ENCODE measurements around the gene RRP7A. TPM values are rescaled to one million over a fixed set of nuclear protein-coding genes. Genes with fewer than 3 reads are reported as not detected.
A peak's percentile ranks its signal among the peaks of the same experiment; 100 is the strongest.
"Not testable (repeated sequence)": the region's sequence is repeated elsewhere in the genome, so short reads cannot be mapped to it uniquely, and the experiment has no call there.

RRP7A gene
- total RNA-seq, 1 experiment from 2014 or later = 72.2 TPM

DNA sequence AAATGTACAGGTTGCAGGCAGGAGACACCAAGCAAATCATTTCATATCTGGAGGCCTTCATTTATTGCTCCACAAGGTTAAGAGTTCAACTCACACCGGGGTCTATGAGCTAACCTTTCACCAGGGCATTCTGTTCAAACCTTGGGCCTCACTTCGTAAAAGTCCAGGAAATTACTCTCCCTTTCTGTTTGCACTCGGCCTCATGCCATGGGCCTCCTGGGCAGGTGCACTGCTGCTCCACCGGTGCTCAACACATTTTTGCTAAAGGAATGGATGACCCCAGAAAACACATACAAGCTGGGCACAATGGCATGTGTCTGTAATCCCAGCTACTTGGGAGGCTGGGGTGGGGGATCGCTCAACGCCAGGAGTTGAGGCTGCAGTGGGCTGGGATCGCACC lies 16.6 kb upstream of the RRP7A start:
- no TSS peak for BruUV-seq (replicated peaks)
- CTCF ChIA-PET = interaction anchor here (0.6 kb wide), 1 partner anchor 27 kb away, joined by 3 read pairs; no protein-coding TSS in a partner anchor
- Histone ChIP-seq H3K27me3 (replicated peaks; ENCODE audit: control insufficient read depth, insufficient read depth, low read length) (no peaks in the 10 kb centered on the region), H3K9me3 (no peaks in the 10 kb centered on the region), H3K36me3 (ENCODE audit: control insufficient read depth, insufficient read depth, low read length) (no peaks in the 10 kb centered on the region), H3K4me3 (ENCODE audit: low read depth, low read length) (no peak overlapping the region), H3K4me1 (peaks cover 11% of the 10 kb centered on the region; the same call in 1 of the 2 replicates)
- POLR2A ChIA-PET = no interaction called here
- Mint-ChIP-seq H3K27me3 (ENCODE audit: insufficient read depth, unreplicated experiment) (no peaks in the 10 kb centered on the region), H3K27ac (ENCODE audit: unreplicated experiment) (no peak overlapping the region), H3K4me1 (ENCODE audit: low read depth, unreplicated experiment) (peaks cover 10% of the 10 kb centered on the region), H3K36me3 (ENCODE audit: insufficient read depth, unreplicated experiment) (no peaks in the 10 kb centered on the region), H3K9me3 (ENCODE audit: unreplicated experiment) (no peaks in the 10 kb centered on the region), H3K4me3 (ENCODE audit: unreplicated experiment) (no peak overlapping the region)
- no peak for DNase-seq
- intact Hi-C loops (cut with micrococcal nuclease; ENCODE audit: unreplicated experiment) = no loop called here
- TF ChIP-seq, protein P1, sequence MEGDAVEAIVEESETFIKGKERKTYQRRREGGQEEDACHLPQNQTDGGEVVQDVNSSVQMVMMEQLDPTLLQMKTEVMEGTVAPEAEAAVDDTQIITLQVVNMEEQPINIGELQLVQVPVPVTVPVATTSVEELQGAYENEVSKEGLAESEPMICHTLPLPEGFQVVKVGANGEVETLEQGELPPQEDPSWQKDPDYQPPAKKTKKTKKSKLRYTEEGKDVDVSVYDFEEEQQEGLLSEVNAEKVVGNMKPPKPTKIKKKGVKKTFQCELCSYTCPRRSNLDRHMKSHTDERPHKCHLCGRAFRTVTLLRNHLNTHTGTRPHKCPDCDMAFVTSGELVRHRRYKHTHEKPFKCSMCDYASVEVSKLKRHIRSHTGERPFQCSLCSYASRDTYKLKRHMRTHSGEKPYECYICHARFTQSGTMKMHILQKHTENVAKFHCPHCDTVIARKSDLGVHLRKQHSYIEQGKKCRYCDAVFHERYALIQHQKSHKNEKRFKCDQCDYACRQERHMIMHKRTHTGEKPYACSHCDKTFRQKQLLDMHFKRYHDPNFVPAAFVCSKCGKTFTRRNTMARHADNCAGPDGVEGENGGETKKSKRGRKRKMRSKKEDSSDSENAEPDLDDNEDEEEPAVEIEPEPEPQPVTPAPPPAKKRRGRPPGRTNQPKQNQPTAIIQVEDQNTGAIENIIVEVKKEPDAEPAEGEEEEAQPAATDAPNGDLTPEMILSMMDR (IDR thresholded peaks at IDR 0.05; ENCODE audit: insufficient read depth in 1 of 2, low read depth in 1 of 2, low read length in 1 of 2, severe bottlenecking in 1 of 2, unreplicated experiment in 1 of 2) = no peak

DNA sequence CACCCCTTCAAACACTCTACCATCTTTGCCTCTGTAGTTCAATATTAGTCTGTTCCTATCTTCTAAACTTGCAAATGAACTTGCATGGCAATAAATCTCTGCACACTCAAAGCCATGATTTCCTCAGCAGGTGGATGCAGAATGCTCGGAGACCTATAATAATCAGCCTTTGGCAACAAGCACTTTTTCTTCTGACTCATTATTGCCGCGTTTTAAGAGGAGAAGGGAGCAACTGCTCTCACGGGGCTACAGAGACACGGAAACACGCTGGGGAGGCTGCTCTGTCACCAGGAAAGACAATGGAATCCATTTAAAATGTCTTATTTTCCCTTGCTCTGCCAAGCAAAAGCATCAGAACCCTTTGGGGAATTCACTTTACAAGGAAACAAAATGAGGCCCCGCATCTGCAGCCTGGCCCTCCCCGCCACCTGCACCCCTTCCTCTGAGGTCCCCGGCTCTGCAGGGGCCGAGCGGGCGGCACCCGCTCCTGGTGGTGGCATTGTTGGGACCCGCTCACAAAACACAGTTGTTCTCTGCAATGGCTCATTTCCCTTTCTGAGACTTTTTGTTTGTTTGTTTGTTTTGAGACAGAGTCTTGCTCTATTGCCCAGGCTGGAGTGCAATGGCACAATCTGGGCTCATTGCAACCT lies 15.6 kb upstream of the RRP7A start:
- POLR2A ChIA-PET; H3K36me3 ChIP-seq (ENCODE audit: control insufficient read depth, insufficient read depth, low read length); BruUV-seq (replicated peaks); CTCF ChIA-PET; H3K27me3 ChIP-seq (replicated peaks; ENCODE audit: control insufficient read depth, insufficient read depth, low read length); H3K27me3 Mint-ChIP-seq (ENCODE audit: insufficient read depth, unreplicated experiment); H3K9me3 ChIP-seq; H3K4me3 ChIP-seq (ENCODE audit: low read depth, low read length); DNase-seq; H3K27ac Mint-ChIP-seq (ENCODE audit: unreplicated experiment); H3K36me3 Mint-ChIP-seq (ENCODE audit: insufficient read depth, unreplicated experiment); H3K4me3 Mint-ChIP-seq (ENCODE audit: unreplicated experiment); H3K4me1 Mint-ChIP-seq (ENCODE audit: low read depth, unreplicated experiment); H3K9me3 Mint-ChIP-seq (ENCODE audit: unreplicated experiment); intact Hi-C loops (cut with micrococcal nuclease; ENCODE audit: unreplicated experiment): not testable (repeated sequence)
- peaks cover 11% of the 10 kb centered on the region; the same call in 1 of the 2 replicates for H3K4me1 ChIP-seq

DNA sequence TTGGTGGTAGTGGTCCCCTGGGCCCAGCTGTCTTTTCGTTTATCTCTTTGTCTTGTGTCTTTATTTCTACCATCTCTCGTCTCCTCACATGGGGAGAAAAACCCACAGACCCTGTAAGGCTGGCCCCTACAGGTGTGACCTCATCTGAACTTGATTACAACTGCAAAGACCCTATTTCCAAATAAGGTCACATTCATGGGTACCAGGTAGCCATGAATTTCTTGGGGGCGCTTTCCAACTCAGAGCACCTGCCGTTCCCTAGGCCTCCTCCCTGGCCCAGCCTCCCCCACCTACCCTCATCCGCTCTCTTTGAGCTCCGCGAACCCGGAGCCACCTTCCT lies 14.0 kb upstream of the RRP7A start:
- CTCF ChIA-PET = no interaction called here
- H3K4me1 Mint-ChIP-seq (ENCODE audit: low read depth, unreplicated experiment) = peaks cover 23% of the 10 kb centered on the region
- intact Hi-C loops (cut with micrococcal nuclease; ENCODE audit: unreplicated experiment) = loop anchor here (1.0 kb wide), 1 partner anchor 81 kb away; the partner anchor contains the start of gene POLDIP3
- peak overlapping the region; percentile 72 for H3K4me3 Mint-ChIP-seq (ENCODE audit: unreplicated experiment)
- POLR2A ChIA-PET = no interaction called here
- no peaks in the 10 kb centered on the region for H3K9me3 Mint-ChIP-seq (ENCODE audit: unreplicated experiment)
- H3K27me3 Mint-ChIP-seq (ENCODE audit: insufficient read depth, unreplicated experiment) = no peaks in the 10 kb centered on the region
- TSS peak; percentile 61 for BruUV-seq (replicated peaks)
- Histone ChIP-seq H3K27me3 (replicated peaks; ENCODE audit: control insufficient read depth, insufficient read depth, low read length) (no peaks in the 10 kb centered on the region), H3K4me3 (ENCODE audit: low read depth, low read length) (no peak overlapping the region), H3K4me1 (peaks cover 19% of the 10 kb centered on the region), H3K9me3 (no peaks in the 10 kb centered on the region), H3K36me3 (ENCODE audit: control insufficient read depth, insufficient read depth, low read length) (no peaks in the 10 kb centered on the region)
- no peak for DNase-seq
- H3K27ac Mint-ChIP-seq (ENCODE audit: unreplicated experiment) = no peak overlapping the region
- TF ChIP-seq, protein P1 (IDR thresholded peaks at IDR 0.05; ENCODE audit: insufficient read depth in 1 of 2, low read depth in 1 of 2, low read length in 1 of 2, severe bottlenecking in 1 of 2, unreplicated experiment in 1 of 2) = no peak
- no peaks in the 10 kb centered on the region for H3K36me3 Mint-ChIP-seq (ENCODE audit: insufficient read depth, unreplicated experiment)

DNA sequence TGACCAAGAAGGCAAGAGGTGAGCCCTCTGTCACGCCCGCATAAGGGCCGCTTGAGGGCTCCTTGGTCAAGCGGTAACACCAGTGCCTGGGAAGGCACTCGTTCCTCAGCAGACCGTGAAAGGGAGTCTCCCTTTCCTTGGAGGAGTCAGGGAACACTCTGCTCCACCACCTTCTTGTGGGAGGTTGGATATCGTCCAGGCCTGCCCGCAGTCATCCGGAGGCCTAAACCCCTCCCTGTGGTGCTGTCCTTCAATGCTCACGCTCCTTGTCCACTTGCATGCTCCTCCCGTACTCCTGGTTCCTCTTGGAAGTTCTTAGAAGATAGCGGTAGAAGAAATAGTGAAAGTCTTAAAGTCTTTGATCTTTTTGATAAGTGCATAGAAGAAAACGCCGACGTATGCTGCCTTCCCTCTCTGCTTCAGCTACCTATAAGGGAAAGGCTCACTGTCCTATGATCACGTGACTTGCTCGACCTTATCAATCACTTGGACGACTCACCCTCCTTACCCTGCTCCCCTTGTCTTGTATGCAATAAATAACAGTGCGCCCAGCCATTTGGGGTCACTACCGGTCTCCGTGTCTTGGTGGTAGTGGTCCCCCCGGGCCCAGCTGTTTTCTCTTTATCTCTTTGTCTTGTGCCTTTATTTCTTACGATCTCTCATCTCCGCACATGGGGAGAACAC lies 11.9 kb upstream of the RRP7A start:
- H3K4me3 ChIP-seq (ENCODE audit: low read depth, low read length) = not testable (repeated sequence)

DNA sequence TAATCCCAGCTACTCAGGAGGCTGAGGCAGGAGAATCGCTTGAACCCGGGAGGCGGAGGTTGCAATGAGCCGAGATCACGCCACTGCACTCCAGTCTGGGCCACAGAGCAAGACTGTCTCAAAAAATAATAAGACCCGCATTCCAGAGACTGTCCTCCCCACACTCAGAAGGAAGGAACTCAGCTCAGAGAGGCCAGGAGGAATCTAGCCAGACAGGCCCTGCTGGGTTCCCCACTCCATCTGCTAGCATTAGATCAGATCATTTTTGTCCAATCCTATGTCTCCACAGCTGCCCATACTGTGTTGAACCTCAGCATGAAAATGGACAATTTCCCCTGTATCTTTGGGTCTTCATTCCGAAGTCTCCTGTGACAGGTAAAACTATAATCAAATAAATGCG lies 9.8 kb upstream of the RRP7A start:
- peak; percentile 55 to 56 for DNase-seq
- H3K4me1 ChIP-seq = peaks cover 19% of the 10 kb centered on the region
- H3K36me3 ChIP-seq (ENCODE audit: control insufficient read depth, insufficient read depth, low read length); H3K36me3 Mint-ChIP-seq (ENCODE audit: insufficient read depth, unreplicated experiment); H3K9me3 Mint-ChIP-seq (ENCODE audit: unreplicated experiment); H3K4me3 Mint-ChIP-seq (ENCODE audit: unreplicated experiment); H3K27me3 Mint-ChIP-seq (ENCODE audit: insufficient read depth, unreplicated experiment); BruUV-seq (replicated peaks); intact Hi-C loops (cut with micrococcal nuclease; ENCODE audit: unreplicated experiment); H3K27me3 ChIP-seq (replicated peaks; ENCODE audit: control insufficient read depth, insufficient read depth, low read length); POLR2A ChIA-PET; H3K4me3 ChIP-seq (ENCODE audit: low read depth, low read length); H3K9me3 ChIP-seq: not testable (repeated sequence)
- peak overlapping the region; percentile 1 for H3K27ac Mint-ChIP-seq (ENCODE audit: unreplicated experiment)
- CTCF ChIA-PET = interaction anchor here (0.5 kb wide), 1 partner anchor 23 kb away, joined by 5 read pairs; no protein-coding TSS in a partner anchor
- peaks cover 30% of the 10 kb centered on the region for H3K4me1 Mint-ChIP-seq (ENCODE audit: low read depth, unreplicated experiment)

More for the DNA sequence above, 11.9 kb upstream of the RRP7A start:
- DNase-seq; BruUV-seq (replicated peaks); intact Hi-C loops (cut with micrococcal nuclease; ENCODE audit: unreplicated experiment); H3K36me3 ChIP-seq (ENCODE audit: control insufficient read depth, insufficient read depth, low read length); H3K36me3 Mint-ChIP-seq (ENCODE audit: insufficient read depth, unreplicated experiment); H3K27ac Mint-ChIP-seq (ENCODE audit: unreplicated experiment); H3K27me3 Mint-ChIP-seq (ENCODE audit: insufficient read depth, unreplicated experiment); H3K9me3 Mint-ChIP-seq (ENCODE audit: unreplicated experiment); H3K9me3 ChIP-seq; CTCF ChIA-PET; H3K27me3 ChIP-seq (replicated peaks; ENCODE audit: control insufficient read depth, insufficient read depth, low read length); H3K4me3 Mint-ChIP-seq (ENCODE audit: unreplicated experiment); POLR2A ChIA-PET: not testable (repeated sequence)
- H3K4me1 ChIP-seq = peaks cover 19% of the 10 kb centered on the region
- H3K4me1 Mint-ChIP-seq (ENCODE audit: low read depth, unreplicated experiment) = peaks cover 30% of the 10 kb centered on the region

Data from Caco-2 (cell line).